Mucosa of descending colon (tissue), 3 donors: Measurements from ENCODE around the gene ZDHHC4. TPM values are rescaled to one million over a fixed set of nuclear protein-coding genes. Genes with fewer than 3 reads are reported as not detected.
A peak's percentile ranks its signal among the peaks of the same experiment; 100 is the strongest.

Experiments used
- ATAC-seq: fragments of 200-7000 bp; cut with Tn5 transposase; one replicate; pipeline ENCODE4 v1.9.1; 2020; ENCODE audit warnings: mild to moderate bottlenecking, moderate library complexity
- DNase-seq, 3 donors: peaks; one replicate each; pipeline ENCODE4 v3.0.0-alpha.2; 2020
- H3K36me3 ChIP-seq: fragments of 200-600 bp; one replicate; pipeline ENCODE4 v1.8.0; 2021; ENCODE audit warnings: low read depth, mild to moderate bottlenecking
- H3K4me1 ChIP-seq: fragments of 200-600 bp; one replicate; pipeline ENCODE4 v1.8.0; 2021; ENCODE audit warnings: low read depth, mild to moderate bottlenecking
- H3K4me3 ChIP-seq: fragments of 200-600 bp; one replicate; pipeline ENCODE4 v1.8.0; 2021; ENCODE audit warnings: mild to moderate bottlenecking
- H3K9me3 ChIP-seq: fragments of 200-600 bp; one replicate; pipeline ENCODE4 v1.8.0; 2021; ENCODE audit warnings: mild to moderate bottlenecking
- CTCF ChIP-seq: fragments of 200-600 bp; IDR thresholded peaks from one replicate; pipeline ENCODE4 v1.8.0; 2022; ENCODE audit warnings: antibody characterized with exemption, mild to moderate bottlenecking
- intact Hi-C, 2 donors: fragments of 100-400 bp; cut with DNase I in 1 of 2; cut with micrococcal nuclease in 1 of 2; formaldehyde crosslinking; loops; one replicate each; pipeline versions ENCODE4 v1.11.0 to v1.11.1; 2022; cut with DNase I, micrococcal nuclease
- total RNA-seq, 3 donors: library from RNA; stranded (reverse); fragmentation: NEBNext Ultra II Directional in 2 of 3; extraction: Animal tissue kit (Norgen Biotek cat#: 25700) in 2 of 3; gene quantifications; one replicate each; pipeline versions ENCODE4 v1.2.1 to v1.2.4, GENCODE V29; 2021 to 2023
- donor health status: DM: no; HTN: no; CAD: no; lungs with moderate emphysema.
- donor health status: DM: no; HTN: no; CAD: no.
- donor health status: DM: no; HTN: yes; CAD: no.

The ZDHHC4 gene
- total RNA-seq, 3 donors from 2014 or later = 40.4 to 55.9 (median 41.7) TPM

- ATAC-seq (no peak), DNase-seq (no peak)
- intact Hi-C loops = no loop called here
- Histone ChIP-seq H3K36me3 (peaks cover under 1% of the 10 kb centered on the region), H3K9me3 (no peaks in the 10 kb centered on the region), H3K4me3 (no peak overlapping the region), H3K4me1 (peaks cover 8% of the 10 kb centered on the region)
- no peak for TF ChIP-seq CTCF
These were observed 12.0 kb downstream of the ZDHHC4 start for GRCh38 chr7:6589151-6589828.

DNA sequence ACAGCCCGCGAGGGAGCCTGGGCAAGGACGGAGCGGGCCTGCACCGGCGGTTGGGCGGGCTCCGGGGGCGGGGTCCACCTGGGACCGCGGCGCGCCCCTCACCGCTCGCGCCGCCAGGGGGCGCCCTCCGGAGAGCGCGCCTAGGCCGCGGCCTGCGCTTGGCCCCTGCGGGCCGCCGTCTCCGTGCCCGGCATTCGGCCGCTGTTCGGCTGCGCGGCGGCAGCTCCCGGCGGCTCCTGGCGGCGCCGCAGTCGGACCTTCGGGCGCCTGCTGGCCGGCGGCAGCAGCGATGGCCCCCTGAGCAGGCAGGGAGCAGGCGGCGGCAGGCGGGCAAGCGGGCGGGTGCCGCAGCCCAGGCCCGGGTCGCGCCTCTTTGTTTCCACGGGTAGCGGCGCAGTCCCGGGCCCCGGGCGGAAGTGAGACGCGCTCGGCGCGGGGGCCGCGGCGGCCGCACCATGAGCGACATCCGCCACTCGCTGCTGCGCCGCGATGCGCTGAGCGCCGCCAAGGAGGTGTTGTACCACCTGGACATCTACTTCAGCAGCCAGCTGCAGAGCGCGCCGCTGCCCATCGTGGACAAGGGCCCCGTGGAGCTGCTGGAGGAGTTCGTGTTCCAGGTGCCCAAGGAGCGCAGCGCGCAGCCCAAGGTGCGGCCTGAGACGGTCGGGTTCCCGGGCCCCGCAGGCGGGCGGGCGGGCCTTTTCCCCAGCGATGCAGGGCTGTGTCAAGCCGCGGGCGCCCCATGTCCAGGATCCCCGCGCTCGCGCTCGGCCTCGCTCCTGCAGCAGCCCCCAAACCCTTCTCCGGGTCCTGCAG, 12.8 kb downstream of the ZDHHC4 start, which contains the start of gene INTS15:
TSS of gene INTS15 (plus strand) at position 193 of the 816 bp plus-strand sequence. CDS start at position 456, 263 bp downstream.
- peak; percentile 91 for TF ChIP-seq CTCF
- intact Hi-C loops = no loop called here

DNA sequence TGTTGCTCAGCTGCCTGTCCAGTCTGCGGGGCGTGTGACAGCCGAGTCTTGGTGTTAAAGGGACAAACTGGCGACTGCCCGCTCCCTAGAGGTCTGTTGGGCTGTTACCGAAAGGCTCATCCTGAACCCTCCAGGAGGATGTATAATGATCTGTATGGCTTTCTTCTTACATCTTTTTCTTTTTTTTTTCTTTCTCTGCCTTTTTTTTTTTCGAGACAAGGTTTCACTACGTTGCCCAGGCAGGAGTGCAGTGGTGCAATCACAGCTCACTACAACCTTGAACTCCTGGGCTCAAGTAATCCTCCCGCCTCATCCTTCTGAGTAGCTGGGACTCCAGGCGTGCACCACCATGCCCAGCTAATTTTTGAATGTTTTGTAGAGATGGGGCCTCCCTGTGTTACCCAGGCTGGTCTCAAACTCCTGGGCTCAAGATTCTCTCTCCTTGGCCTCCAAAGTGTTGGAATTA, 13.4 kb downstream of the ZDHHC4 start:
- intact Hi-C loops = no loop called here
- Histone ChIP-seq H3K4me1 (peaks cover 8% of the 10 kb centered on the region), H3K9me3 (no peaks in the 10 kb centered on the region), H3K4me3 (peak overlapping the region; percentile 58), H3K36me3 (peaks cover 7% of the 10 kb centered on the region)
- TF ChIP-seq CTCF = no peak
- DNase-seq (peak in 1 of 3 donors; percentile 2), ATAC-seq (peak; percentile 48)

More for the DNA sequence above, 12.8 kb downstream of the ZDHHC4 start, which contains the start of gene INTS15:
- Histone ChIP-seq H3K4me3 (peak within 1 kb of the TSS; percentile 58), H3K4me1 (peaks cover 8% of the 10 kb centered on the region), H3K9me3 (no peaks in the 10 kb centered on the region), H3K36me3 (peaks cover 7% of the 10 kb centered on the region)
- peak; percentile 98 for ATAC-seq
- peak; percentile 83 to 88 (median 85) for DNase-seq

DNA sequence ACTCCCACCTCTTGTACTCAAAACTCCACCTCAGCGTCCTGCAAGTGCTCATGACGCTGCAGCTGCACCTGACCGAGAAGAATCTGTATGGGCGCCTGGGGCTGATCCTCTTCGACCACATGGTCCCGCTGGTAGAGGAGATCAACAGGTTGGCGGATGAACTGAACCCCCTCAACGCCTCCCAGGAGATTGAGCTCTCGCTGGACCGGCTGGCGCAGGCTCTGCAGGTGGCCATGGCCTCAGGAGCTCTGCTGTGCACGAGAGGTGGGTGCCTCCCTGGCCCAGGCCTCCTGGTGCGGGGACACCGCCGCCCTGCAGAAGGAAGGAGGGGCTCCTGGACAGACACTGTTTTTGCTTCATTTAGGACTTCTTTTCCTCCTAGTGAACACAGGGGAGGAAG, 22.8 kb downstream of the ZDHHC4 start:
- no peak for ATAC-seq
- intact Hi-C loops = no loop called here
- H3K9me3 ChIP-seq = no peaks in the 10 kb centered on the region
- no peak for TF ChIP-seq CTCF
- DNase-seq = no peak
- no peak overlapping the region for H3K4me3 ChIP-seq
- H3K4me1 ChIP-seq = no peaks in the 10 kb centered on the region
- H3K36me3 ChIP-seq = peaks cover 3% of the 10 kb centered on the region

GRCh38 chr7:6604458-6604857, 27.2 kb downstream of the ZDHHC4 start:
- no peaks in the 10 kb centered on the region for H3K36me3 ChIP-seq
- no peak overlapping the region for H3K4me3 ChIP-seq
- no peak for DNase-seq
- no peaks in the 10 kb centered on the region for H3K4me1 ChIP-seq
- no peak for TF ChIP-seq CTCF
- no peaks in the 10 kb centered on the region for H3K9me3 ChIP-seq
- intact Hi-C loops = no loop called here
- no peak for ATAC-seq
